Gastroesophageal sphincter (tissue), 3 donors: ENCODE measurements around the gene BLZF1.

Experiments used
- CTCF ChIP-seq, 4 experiments: fragments of 200-600 bp in 2 of 4; fragments of 450-650 bp in 2 of 4; sonication (generic) in 1 of 4; IDR thresholded peaks; one replicate each; pipeline ENCODE4 v1.5.1; 2017 to 2019; ENCODE audit warnings: antibody characterized with exemption in 4 of 4, mild to moderate bottlenecking in 2 of 4, moderate library complexity in 2 of 4
- EP300 ChIP-seq: sonication (generic); formaldehyde crosslinking; IDR thresholded peaks from one replicate; pipeline ENCODE4 v1.6.1; 2017; ENCODE audit warnings: antibody characterized with exemption, mild to moderate bottlenecking
- POLR2A ChIP-seq, 2 donors: fragments of 450-650 bp; IDR thresholded peaks; one replicate each; pipeline ENCODE4 v1.6.1; 2017; ENCODE audit warnings: antibody characterized with exemption in 2 of 2, mild to moderate bottlenecking in 2 of 2, moderate library complexity in 1 of 2
- POLR2AphosphoS5 ChIP-seq: sonication (generic); formaldehyde crosslinking; IDR thresholded peaks from one replicate; pipeline ENCODE4 v1.6.1; 2017; ENCODE audit warnings: antibody characterized with exemption

GRCh38 chr1:169347688-169348382, 20.2 kb upstream of the BLZF1 start:
- no peak for TF ChIP-seq CTCF (IDR thresholded peaks at IDR 0.05)
- TF ChIP-seq POLR2A (IDR thresholded peaks at IDR 0.05): no peak
- no peak for TF ChIP-seq EP300
- no peak for TF ChIP-seq POLR2AphosphoS5
